GM12891 (cell line): ENCODE results near the gene HDLBP.

ENCODE experiments used
- POLR2A ChIP-seq: IDR thresholded peaks from 2 replicates; pipeline ENCODE4 v1.6.1; 2011; ENCODE audit warnings: low read depth, low read length, control low read depth
- POLR2AphosphoS5 ChIP-seq: IDR thresholded peaks from 2 replicates; pipeline ENCODE4 v1.6.1; 2011; ENCODE audit warnings: low read depth, low read length, control low read depth
- POU2F2 ChIP-seq: IDR thresholded peaks from 2 replicates; pipeline ENCODE4 v1.6.1; 2011; ENCODE audit warnings: low read depth, mild to moderate bottlenecking, control low read depth, low read length, moderate library complexity
- TAF1 ChIP-seq: IDR thresholded peaks from 2 replicates; pipeline ENCODE4 v1.6.1; 2011; ENCODE audit warnings: low read depth, low read length, control low read depth

DNA sequence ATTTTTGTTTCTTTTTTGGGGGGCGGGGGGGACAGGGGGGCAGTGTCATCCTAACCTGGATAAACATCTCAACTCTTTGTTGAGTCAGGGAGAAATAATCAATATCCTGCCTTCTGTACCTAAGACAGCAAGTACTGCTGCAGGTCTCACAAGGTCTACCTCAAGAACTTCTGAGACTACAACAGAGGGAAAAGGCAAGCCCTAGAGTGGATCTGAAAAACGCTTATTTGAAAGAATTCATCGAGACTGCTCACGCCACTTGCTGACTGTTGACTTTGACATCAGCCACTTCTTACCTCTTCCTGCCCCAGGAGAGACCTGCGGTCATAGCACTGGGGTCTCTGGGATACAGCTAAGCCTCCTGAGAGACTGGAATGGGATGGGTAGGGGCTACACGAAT is 8.4 kb downstream of the HDLBP start:
- no peak for TF ChIP-seq POLR2A
- TF ChIP-seq POLR2AphosphoS5, result no peak
- no peak for TF ChIP-seq POU2F2
- TF ChIP-seq TAF1, result no peak
